HEK293 (cell line): ENCODE data around the gene RAB11FIP3.
A peak's percentile ranks its signal among the peaks of the same experiment; 100 is the strongest.

ENCODE experiments used
- CTCF ChIA-PET: fragments of 350-600 bp; formaldehyde crosslinking; extraction: SDS; loops from one replicate; lab custom pipeline; 2021; ENCODE audit warnings: antibody characterized with exemption; lab: Yijun Ruan, JAX
- POLR2A ChIA-PET: fragments of 300-600 bp; formaldehyde crosslinking; extraction: SDS; loops from one replicate; lab custom pipeline; 2020; ENCODE audit warnings: antibody characterized with exemption, inconsistent platforms; lab: Yijun Ruan, JAX
- H3K27ac ChIP-seq: fragments of 200-500 bp; sonication (Bioruptor generic); 2 replicates; pipeline ENCODE4 v1.5.1; 2014; ENCODE audit warnings: low read depth, low read length, control low read depth, inconsistent platforms; ENCODE audit errors: extremely low read depth
- H3K36me3 ChIP-seq, 2 experiments: fragments of 200-500 bp in 1 of 2; sonication (Bioruptor generic) in 1 of 2; 1 replicate in 1 of 2; 2 replicates in 1 of 2; pipeline ENCODE4 v1.5.1; 2014 to 2017; ENCODE audit warnings: inconsistent platforms in 2 of 2, low read length in 2 of 2; ENCODE audit not compliant: control insufficient read depth in 2 of 2, insufficient read depth in 1 of 2
- H3K4me1 ChIP-seq: fragments of 200-500 bp; sonication (Bioruptor generic); 2 replicates; pipeline ENCODE4 v1.5.1; 2014; ENCODE audit warnings: mild to moderate bottlenecking, low read length, inconsistent platforms; ENCODE audit not compliant: control insufficient read depth, insufficient read depth
- H3K4me3 ChIP-seq: 2 replicates; pipeline ENCODE4 v1.5.1; 2011; ENCODE audit warnings: low read depth, mild to moderate bottlenecking, control low read depth, low read length, moderate library complexity
- H3K9me3 ChIP-seq: fragments of 200-500 bp; sonication (Bioruptor generic); 2 replicates; pipeline ENCODE4 v1.5.1; 2014; ENCODE audit warnings: low read depth, low read length, inconsistent platforms; ENCODE audit not compliant: control insufficient read depth, insufficient read depth
- CTCF ChIP-seq: fragments of 450-650 bp; formaldehyde crosslinking; IDR thresholded peaks from 2 replicates; pipeline ENCODE4 v1.5.1; 2016; ENCODE audit warnings: missing biosample characterization, missing genetic modification characterization
- GLIS2 ChIP-seq: fragments of 450-650 bp; formaldehyde crosslinking; IDR thresholded peaks from 2 replicates; pipeline ENCODE4 v1.5.1; 2016; ENCODE audit warnings: missing biosample characterization, missing genetic modification characterization
- YY1 ChIP-seq: fragments of 450-650 bp; formaldehyde crosslinking; IDR thresholded peaks from 2 replicates; pipeline ENCODE4 v1.5.1; 2018; ENCODE audit warnings: missing biosample characterization, missing genetic modification characterization
- ZBTB44 ChIP-seq: fragments of 450-650 bp; IDR thresholded peaks from 2 replicates; pipeline ENCODE4 v1.5.1; 2018; ENCODE audit warnings: missing biosample characterization, mild to moderate bottlenecking, missing genetic modification characterization
- ZBTB48 ChIP-seq: fragments of 450-650 bp; formaldehyde crosslinking; IDR thresholded peaks from 2 replicates; pipeline ENCODE4 v1.5.1; 2016; ENCODE audit warnings: missing biosample characterization, missing genetic modification characterization
- ZFHX2 ChIP-seq: fragments of 450-650 bp; formaldehyde crosslinking; conservative IDR thresholded peaks from 2 replicates; pipeline ENCODE4 v1.5.1; 2016; ENCODE audit warnings: missing biosample characterization, missing genetic modification characterization
- ZNF2 ChIP-seq: fragments of 450-650 bp; formaldehyde crosslinking; IDR thresholded peaks from 2 replicates; pipeline ENCODE4 v1.5.1; 2016; ENCODE audit warnings: missing biosample characterization, missing genetic modification characterization
- ZNF398 ChIP-seq: fragments of 450-650 bp; formaldehyde crosslinking; IDR thresholded peaks from 2 replicates; pipeline ENCODE4 v1.5.1; 2017; ENCODE audit warnings: missing biosample characterization, missing genetic modification characterization
- ZNF596 ChIP-seq: fragments of 450-650 bp; IDR thresholded peaks from 2 replicates; pipeline ENCODE4 v1.5.0; 2018; ENCODE audit warnings: missing biosample characterization, mild to moderate bottlenecking, missing genetic modification characterization, moderate library complexity
- ZNF624 ChIP-seq: fragments of 450-650 bp; formaldehyde crosslinking; IDR thresholded peaks from 2 replicates; pipeline ENCODE4 v1.5.1; 2017; ENCODE audit warnings: missing biosample characterization, missing genetic modification characterization
- ZNF629 ChIP-seq: fragments of 450-650 bp; formaldehyde crosslinking; IDR thresholded peaks from 2 replicates; pipeline ENCODE4 v1.5.1; 2017; ENCODE audit warnings: missing biosample characterization, missing genetic modification characterization
- ZNF701 ChIP-seq: fragments of 450-650 bp; formaldehyde crosslinking; IDR thresholded peaks from 2 replicates; pipeline ENCODE4 v1.5.1; 2016; ENCODE audit warnings: missing biosample characterization, missing genetic modification characterization
- ZNF776 ChIP-seq: fragments of 450-650 bp; formaldehyde crosslinking; IDR thresholded peaks from 2 replicates; pipeline ENCODE4 v1.5.0; 2017; ENCODE audit warnings: missing biosample characterization, missing genetic modification characterization, borderline replicate concordance
- ZNF791 ChIP-seq: fragments of 450-650 bp; formaldehyde crosslinking; IDR thresholded peaks from 2 replicates; pipeline ENCODE4 v1.5.1; 2016; ENCODE audit warnings: missing biosample characterization, missing genetic modification characterization
- ZXDB ChIP-seq: fragments of 450-650 bp; formaldehyde crosslinking; IDR thresholded peaks from 2 replicates; pipeline ENCODE4 v1.5.1; 2016; ENCODE audit warnings: missing biosample characterization, missing genetic modification characterization

The RAB11FIP3 gene

GRCh38 chr16:425082-425718, at the start of gene RAB11FIP3 (continued):
- TF ChIP-seq CTCF (tag by site-specific recombination) (peak; percentile 88), ZNF791 (tag by site-specific recombination) (no peak), ZNF776 (tag by site-specific recombination) (no peak), ZBTB44 (tag by site-specific recombination) (no peak), ZNF2 (tag by site-specific recombination) (peak; percentile 93), ZNF629 (peak; percentile 90), ZNF701 (tag by site-specific recombination) (no peak), ZNF398 (tag by site-specific recombination) (peak; percentile 27; the same call in 1 of the 2 replicates), ZNF624 (tag by site-specific recombination) (no peak), ZXDB (tag by site-specific recombination) (peak; percentile 78), YY1 (tag by site-specific recombination) (peak; percentile 13; the same call in 1 of the 2 replicates)

GRCh38 chr16:375927-376816, 49.3 kb upstream of the RAB11FIP3 start:
- H3K27ac ChIP-seq: no peak overlapping the region
- no peak overlapping the region for H3K4me3 ChIP-seq
- TF ChIP-seq ZBTB48 (tag by site-specific recombination): no peak
- TF ChIP-seq GLIS2 (tag by site-specific recombination): 0 out of 2 replicates have a peak, but pooled peaks have one; percentile 9
- peaks cover 0 to 60% of the 10 kb centered on the region in 2 experiments; a peak in 1 of 3 replicates for H3K36me3 ChIP-seq
- no peaks in the 10 kb centered on the region for H3K9me3 ChIP-seq
- ChIA-PET CTCF (no interaction called here), POLR2A (interaction anchor here (0.7 kb wide), 1 partner anchor 125 kb away, joined by 4 read pairs; no protein-coding TSS in a partner anchor)
- H3K4me1 ChIP-seq: no peaks in the 10 kb centered on the region

- Histone ChIP-seq H3K27ac (no peak overlapping the region), H3K9me3 (no peaks in the 10 kb centered on the region), H3K4me1 (no peaks in the 10 kb centered on the region), H3K36me3 (peaks cover 0 to 53% of the 10 kb centered on the region in 2 experiments; a peak in 1 of 3 replicates), H3K4me3 (no peak overlapping the region)
- ChIA-PET CTCF (no interaction called here), POLR2A (interaction anchor here (0.6 kb wide), 1 partner anchor 704 kb away, joined by 4 read pairs; no protein-coding TSS in a partner anchor)
- TF ChIP-seq ZNF596 (tag by site-specific recombination) (no peak), ZFHX2 (tag by site-specific recombination) (peak; percentile 49; the same call in 1 of the 2 replicates)
Measured at GRCh38 chr16:376817-377418, 48.5 kb upstream of the RAB11FIP3 start.
